Cerebellar nuclear complex (tissue), 1 donor: ENCODE measurements around the gene TBPL1.
A peak's percentile ranks its signal among the peaks of the same experiment; 100 is the strongest.
"Not testable (repeated sequence)": the region's sequence is repeated elsewhere in the genome, so short reads cannot be mapped to it uniquely, and the experiment has no call there.

Source experiments
- DNase-seq, 2 experiments: peaks; one replicate each; lab custom pipeline; 2025; lab: John Stamatoyannopoulos, UW

The TBPL1 gene

DNA sequence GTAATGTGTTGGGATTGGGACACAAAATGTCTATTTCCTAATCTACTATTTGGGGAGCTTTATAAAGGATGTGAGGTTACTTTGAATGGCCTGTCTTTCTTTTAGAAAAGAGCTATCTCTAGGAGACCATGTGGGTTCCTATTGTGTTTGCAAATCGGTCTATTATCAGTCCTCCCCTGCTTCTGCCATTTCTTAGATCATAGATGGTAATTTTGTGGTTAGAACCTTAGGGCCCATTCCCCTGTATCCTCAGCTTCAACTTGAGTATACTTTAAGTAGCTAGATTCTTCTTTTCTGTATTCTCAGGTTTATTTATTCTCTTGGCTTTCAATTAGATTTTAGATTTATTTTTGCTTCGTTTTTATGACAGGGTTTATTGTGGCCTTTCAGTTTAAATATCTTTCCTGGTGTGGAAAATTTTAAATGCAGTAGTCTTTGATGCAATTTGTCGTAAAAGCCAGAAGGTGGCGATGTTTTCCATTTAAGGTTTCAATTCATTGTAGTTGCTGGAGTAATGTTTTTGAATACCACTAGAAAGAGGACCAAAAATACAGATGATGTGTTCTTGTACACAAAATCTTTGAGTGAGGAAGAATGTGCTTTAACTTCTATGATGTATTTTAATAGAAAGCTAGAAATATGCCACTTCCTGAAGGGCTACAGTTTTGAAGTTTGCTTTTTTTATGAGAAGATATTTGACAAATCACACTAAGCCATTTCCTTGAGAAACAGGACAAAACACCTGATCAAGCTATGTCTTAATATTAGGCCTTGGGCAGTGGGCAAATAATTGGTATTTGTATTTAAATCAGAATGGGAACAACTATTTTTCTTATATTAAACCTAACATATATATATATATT lies 20.3 kb downstream of the TBPL1 start:
- peak in 1 of 2 experiments; percentile 26 for DNase-seq

DNA sequence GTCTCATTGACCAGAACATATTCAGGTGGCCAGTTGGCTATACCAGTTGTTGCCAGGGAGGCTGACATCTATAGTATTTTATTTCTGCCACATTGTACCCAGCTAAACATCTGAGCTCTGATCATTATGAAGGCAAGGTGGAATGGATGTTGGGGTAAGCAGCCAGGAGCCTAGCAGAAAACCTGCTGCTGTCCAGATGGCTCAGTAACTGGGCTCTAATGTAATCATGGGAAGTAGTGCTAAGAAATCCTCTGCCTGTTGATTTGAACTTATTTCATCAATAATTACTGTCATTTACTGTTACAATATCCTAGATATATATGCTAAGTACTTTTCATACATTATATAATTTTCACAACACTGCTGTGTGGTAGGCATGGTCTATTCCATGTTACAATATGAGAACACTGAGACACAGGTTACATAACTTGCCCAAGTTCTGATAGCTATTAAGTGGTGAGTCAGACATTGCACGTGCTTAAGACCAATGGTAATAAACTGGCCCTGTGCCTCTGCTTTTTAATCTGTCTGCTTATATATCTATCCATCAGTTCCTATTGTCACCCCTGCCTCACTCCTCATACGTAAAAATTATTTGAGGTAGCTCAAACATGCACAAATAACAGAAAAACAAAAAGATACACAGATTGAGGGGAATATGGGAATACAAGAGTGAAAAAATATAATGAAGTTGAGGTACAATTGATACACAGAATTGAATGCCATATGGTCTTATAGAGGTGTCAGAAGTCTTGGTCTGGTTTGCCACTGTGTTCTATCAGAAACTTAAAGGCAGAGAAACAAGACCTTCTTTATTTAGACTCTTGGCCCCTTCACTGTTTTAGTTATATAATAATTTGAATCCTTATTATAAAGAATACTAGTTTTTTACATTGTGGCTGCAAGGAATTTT lies 25.2 kb downstream of the TBPL1 start:
- DNase-seq = peak in 1 of 2 experiments; percentile 32

DNA sequence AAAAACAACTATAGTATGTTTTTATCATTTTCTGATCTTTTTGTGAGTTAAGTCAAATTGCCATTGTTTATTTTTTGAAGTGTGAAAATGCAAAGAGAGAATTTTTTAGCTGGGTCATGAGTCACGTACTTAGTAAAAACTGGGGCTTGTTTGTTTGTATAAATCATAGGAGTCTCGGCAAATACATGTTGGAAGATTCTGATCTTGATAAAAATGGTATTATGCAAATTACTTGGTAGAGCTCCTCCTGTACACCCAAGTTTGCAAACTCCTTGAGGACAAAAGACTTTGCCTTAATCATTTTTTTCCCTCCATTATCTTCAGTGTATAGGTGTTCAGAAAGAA lies 25.8 kb downstream of the TBPL1 start:
- no peak for DNase-seq

DNA sequence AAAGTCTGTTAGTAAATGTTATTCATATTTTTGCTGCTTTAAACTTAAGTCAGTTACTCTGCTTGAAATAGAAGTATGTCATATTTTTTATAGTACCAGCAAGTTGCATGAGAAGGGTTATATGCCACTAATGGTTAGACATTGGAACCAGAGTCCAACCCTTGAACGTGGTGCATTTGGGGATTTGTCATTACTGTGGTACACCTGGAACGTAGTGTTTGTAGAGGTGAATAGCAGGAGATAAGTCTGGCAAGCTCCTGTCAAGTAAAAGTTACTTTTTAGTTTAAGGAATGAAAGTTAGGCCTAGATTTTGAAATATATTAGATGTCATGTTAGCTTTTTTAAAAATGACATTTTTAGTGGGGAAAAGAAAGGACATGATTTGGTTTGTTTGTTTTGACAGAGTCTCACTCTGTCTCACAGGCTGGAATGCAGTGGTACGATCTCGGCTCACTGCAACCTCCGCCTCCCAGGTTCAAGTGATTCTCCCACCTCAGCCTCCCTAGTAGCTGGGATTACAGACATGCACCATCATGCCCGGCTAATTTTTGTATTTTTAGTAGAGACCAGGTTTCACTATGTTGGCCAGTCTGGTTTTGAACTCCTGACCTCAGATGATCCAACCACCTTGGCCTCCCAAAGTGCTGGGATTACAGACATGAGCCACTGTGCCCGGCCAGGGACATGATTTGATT lies 26.4 kb downstream of the TBPL1 start:
- not testable (repeated sequence) for DNase-seq

DNA sequence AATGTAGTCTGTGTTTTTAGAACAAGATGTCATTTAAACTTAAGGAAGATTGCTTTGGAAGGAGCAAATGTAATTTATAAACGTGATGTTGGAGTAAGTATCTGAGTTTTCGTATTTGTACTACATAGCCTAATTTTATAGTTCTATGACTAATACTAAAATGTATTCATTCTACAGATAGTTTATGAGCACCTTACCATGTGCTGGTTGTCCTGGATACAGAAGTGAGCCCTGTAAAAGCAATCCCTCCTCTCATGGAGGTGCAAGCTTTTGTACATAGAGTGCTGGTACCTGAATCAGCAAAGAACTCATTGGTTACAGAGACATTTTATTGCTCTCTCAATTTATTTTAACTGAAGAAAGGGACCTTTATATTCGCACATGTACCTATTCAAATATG lies 27.1 kb downstream of the TBPL1 start:
- DNase-seq = no peak

DNA sequence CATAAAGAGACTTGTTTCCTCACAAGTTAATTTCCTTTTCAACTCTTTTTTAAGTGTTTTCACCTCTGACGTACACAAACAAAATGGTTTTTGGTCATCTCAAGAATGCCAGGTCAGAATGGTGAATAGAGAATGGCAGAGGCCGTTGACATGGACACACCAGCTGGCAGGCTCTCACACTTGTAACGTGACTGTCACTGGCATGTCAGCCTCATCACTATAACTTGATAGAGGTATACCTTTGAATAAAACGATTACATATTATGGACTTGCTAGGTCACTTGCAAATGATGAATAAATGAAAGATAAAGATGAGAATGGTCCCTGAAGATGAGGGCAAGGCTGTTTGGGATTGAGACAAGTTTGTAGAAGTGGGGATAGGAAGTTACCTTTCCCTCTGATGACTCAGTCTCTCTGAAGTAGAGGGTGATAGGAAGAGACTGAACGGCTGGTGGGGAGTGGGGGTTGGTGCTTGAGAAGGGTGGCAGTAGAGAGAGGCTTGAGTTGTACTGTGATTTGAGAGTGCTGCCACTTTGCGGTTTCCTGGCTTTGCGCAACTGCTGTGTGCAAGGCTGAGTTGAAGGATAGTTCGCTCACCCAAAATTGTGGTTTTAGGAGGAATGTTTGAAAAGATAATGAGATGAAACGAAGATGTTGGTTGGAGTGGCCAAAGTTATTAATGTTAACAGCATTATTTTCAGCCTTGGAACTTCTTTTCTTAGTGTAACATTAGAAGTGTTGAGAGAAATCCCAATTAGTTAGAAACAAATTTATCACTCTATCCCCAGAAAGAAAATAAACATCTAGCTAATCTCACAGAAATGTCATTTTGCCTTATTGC lies 30.3 kb downstream of the TBPL1 start:
- DNase-seq = no peak

DNA sequence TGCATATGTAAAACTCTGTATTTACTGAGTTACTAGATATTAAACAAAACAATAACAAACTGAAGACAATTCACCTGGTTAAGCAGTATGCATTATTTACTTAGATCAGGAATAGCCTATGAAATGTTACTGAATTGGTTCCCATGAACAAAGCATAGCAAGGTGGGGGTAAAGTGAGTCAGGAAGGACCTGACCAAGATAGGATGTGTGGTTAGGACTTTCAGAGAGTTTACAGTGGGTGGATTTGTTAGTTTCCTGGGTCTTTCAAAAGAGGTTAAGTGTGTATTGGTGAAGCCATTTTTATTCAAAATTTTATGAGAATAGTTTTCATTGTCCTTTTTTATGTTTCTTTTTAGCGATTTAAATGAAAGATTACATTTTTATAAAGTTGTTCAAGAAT lies 32.9 kb downstream of the TBPL1 start:
- DNase-seq = no peak

DNA sequence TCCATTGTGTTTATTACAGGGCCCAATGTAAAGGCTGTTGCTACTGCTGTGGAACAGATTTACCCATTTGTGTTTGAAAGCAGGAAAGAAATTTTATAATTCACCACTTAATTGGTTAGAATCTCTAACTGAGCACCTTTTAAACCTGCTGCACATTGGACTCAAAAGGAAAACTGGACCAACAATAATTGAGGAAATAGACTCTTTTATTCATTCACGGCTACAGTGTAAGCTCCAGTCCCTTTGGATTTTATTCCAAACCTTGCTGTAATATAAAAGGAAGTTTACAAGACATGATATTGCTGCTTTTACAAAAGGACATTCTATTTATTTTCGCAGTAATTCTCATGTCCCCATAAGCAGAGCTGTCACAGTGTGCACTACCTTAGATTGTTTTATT lies 33.9 kb downstream of the TBPL1 start:
- DNase-seq = no peak

DNA sequence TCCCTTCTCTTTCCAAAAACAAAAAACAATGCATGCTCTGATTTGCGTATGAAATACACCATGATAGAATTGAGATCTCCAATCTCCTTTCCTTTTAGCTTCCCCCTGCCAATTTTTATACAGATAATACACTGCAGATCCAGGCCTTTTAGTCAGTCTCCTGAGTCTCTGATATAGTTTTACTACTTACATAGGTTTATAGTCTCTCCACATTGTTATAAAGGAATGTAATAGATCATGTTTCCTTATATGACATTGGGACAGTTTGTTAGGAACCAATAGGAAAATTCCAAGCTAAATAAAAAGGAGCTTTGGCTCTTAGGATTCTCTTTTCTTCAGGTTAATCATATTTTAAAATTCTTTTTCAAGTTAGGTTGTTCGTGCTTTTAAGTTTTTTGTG lies 36.5 kb downstream of the TBPL1 start:
- no peak for DNase-seq

DNA sequence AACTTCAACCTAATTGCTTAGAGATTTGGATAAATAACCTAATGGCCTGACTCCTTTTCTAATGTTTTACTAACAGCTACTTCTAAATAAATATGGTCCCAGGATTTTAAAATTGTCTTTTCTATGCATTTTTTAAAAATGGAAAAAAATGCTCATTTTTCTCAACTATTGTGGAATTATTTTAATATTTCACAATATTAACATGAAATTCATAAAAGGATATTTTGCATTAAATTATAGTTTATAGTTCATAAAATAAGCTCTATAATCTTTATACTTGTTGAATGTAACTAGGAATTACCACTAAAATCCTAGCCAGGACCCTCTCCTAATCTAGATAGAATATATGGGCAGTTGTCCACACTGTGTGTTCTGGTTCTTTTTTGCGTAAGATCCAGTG lies 37.3 kb downstream of the TBPL1 start:
- no peak for DNase-seq

DNA sequence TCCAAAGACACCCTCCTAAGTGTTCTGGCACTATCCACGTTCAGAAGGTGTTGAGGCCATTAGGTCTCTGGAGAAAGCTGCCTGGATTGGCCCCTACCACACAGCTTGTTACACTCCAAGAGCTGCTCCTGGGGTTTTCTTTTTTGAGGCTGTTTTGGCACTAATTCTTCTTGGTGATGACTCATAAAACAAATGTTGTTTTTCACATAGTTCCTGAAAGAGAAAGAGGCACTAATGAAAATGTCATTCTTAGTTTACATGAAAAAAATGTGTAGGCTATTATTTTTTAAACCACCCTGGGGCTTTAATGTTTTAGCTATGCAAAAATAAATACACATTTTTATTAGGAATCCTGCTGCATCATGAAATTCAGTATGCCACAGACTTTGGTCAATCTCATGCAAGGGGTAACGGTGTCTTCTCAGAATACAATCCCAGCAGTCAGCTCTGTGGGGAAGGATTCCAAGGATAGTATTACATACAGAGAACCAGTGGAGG lies 38.1 kb downstream of the TBPL1 start:
- DNase-seq = no peak

DNA sequence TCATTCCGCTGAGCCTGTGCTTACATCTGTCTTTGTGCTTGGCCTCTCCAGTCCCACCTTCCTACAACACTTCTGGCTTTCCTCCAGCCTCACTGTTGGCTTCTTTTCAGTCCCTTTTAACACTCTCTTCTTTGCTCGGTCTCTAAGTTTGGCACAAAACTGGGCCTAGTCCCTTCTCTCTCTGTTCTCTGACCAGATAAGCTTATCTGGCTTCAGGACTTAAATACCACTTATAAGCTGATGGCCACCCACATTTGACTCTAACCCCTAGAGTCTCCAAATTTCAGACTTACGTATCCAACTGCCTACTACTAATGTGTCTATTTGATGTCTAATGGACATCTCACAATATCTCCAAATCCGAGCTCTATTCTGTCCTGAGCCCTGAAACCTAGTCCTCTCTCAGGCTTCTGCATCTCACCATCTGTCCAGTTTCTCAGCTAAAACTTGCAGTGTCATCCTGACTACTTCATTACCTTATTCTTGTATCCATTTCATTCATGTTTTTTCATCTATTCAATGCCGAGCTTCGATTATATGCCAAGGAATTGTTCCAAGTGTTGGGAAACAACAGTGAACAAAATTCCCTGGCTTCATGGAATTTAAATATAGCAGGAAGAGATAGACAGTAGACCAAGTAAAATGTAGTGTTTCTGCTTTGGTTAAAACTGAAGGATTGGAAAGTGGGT lies 40.1 kb downstream of the TBPL1 start:
- DNase-seq = no peak

DNA sequence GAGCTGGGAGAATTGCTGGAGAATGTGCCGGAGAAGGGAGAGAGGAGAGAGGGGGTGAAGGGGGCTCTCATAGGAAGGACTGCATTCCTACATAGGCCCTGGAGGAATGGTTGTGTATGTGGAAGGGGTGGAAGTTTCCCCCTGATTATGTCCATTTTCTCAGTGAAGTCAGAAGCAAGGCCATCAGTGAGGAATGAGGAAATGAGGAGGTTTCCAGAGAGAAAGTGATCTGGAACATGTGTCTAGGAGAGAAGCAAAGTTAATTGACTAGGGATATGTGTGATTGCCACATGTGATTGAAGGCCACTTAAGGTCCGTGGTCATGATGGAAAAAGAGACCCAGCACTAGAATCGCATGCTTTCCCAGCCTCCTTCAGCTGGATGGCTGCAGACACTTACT lies 42.3 kb downstream of the TBPL1 start:
- no peak for DNase-seq

DNA sequence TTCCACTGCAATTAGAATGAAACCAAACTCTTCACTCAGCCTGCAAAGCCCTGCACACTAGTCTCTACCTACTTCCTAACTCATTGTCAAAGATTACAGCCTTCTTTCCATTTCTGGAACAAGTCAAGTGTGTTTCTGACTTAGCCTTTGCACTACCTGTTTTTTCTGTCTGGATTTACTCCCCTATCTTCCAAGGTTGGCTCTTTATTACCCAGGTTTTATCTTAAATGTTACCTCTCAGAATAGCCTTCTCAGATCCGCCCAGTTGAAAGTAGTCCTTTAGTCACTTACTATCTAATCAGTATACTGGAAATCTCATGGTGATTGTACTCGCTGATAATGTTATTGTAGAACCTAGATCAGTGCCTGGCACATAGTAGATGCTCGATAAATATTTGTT lies 42.7 kb downstream of the TBPL1 start:
- DNase-seq = no peak

DNA sequence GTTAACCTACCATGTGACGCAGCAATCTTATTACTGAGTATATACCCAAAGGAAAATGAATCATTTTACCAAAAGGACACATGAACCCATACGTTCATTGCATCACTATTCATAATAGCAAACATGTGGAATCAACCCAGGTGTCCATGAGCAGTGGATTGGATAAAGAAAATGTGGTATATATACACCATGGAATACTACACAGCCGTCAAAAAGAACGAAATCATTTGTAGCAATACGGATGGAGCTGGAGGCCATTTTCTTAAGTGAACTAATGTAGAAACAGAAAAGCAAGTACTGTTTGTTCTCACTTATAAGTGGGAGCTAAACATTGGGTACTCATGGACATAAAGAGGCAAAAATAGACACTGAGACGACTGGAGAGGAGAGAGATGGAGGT lies 44.2 kb downstream of the TBPL1 start:
- no peak for DNase-seq

DNA sequence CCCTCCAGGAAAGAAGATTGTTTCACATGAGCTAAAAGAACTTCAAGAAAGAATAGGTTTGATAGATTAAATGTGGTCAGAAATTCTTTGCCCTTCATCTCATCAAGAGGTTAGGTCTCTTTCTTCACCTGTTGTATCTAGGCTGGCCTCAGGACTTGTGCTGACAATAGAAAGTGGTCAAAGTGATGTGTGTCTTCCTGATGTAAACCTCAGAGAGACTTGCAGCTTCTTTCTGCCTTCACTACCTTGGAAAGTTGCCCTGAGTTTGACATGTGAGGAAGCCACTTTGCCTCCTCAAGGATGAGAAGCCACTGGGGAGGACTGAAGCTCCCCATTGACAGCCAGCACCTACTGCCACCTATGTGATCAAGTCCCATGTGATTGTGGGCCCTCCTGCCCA lies 46.3 kb downstream of the TBPL1 start:
- no peak for DNase-seq

DNA sequence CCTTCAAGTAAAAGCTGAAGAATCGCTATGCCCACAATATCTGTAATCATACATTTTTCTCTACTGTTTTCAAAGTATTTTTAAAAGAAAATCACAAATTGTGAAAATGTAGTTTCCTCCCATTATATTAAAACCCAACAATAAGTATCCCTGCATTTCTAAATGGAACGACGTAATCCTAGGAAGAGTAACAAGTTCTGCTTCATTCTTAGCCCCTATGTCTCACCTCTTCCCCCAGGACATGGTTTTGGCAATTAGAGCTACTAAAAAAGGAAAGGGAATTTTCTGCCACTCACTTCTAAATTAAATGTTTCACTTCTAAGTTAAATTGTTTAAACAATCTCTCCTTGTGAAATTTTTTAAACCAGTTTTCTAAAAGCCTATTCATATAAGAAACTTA lies 47.4 kb downstream of the TBPL1 start:
- DNase-seq = no peak

DNA sequence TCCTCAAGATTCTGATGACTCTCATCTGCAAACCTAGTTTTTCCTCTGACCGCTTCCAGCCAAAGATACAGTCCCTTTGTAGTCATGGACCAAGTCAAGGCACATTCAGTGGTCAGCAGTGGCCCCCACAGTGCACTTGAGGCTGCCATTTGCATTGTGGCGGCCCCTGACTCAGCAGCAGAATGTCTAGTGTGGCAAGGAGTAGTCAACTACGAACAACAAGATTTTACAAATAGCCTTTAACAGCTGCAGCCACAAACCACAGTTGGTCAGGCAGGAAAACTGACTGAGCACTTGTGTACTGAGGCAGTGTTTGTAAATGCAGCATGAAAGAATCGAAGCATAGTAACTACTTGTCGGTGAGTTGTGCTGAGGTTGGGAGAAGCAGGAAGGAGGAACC lies 49.8 kb downstream of the TBPL1 start:
- DNase-seq = no peak

DNA sequence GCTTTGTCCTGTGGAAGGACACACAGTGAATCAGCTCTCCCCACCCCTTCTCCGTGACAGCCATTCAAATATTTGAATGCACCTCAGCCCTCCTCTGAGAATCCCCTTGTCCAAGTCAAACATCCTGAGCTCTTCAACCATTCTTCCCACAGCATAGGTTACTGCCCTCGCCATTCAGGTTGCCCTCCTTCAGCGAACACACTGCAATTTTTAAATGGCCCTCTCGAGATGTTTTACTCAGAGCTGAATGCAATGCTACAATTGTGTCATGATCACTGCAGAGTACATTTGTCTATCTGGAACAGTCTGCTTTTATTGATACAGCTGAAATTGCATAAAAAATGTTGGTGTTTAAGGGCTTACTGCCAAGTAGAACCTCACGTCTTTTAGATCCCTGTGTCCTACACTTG lies 50.5 kb downstream of the TBPL1 start:
- DNase-seq = no peak

DNA sequence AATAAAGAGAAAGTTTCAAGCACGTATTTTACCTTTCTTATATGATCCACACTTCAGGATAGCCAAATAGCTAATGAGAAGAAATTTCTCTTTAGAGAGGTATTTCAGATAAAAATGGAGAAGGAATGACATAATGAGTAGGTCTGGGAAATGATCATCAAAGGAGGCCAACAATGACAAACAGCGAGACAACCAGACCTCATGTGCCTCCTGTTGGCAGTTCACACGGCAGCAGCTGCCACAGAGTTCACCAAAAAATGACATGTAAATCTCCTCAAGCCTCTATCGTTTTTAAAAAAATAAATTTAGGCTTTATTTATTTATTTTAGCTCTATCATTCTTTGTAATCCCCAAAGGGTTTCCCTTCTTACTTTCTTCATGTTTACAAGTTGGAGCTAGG lies 51.7 kb downstream of the TBPL1 start:
- no peak for DNase-seq

DNA sequence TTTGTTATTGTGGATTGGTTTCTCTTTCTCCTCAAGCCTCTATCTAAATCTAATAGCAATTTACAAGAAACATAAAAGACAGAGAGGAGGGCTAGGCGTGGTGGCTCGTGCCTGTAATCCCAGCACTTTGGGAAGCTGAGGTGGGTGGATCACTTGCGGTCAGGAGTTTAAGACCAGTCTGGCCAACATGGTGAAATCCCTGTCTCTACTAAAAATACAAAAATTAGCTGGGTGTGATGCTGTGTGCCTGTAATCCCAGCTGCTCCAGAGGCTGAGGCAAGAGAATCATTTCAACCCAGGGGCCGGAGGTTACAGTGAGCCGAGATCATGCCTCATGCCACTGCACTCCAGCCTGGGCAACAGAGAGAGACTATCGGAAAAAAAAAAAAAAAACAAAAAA lies 52.8 kb downstream of the TBPL1 start:
- no peak for DNase-seq
